Measurements from ENCODE around the gene TRMT2A.

TRMT2A gene

GRCh38 chr22:20107951-20108756 is 8.9 kb downstream of the TRMT2A start:
- in situ Hi-C loops (cut with HindIII; ENCODE audit: low sequenced_read_pairs) = no loop called here

- in situ Hi-C loops (cut with HindIII; ENCODE audit: low sequenced_read_pairs) = no loop called here
Observed at GRCh38 chr22:20107471-20107901, 9.5 kb downstream of the TRMT2A start.

- in situ Hi-C loops (cut with HindIII; ENCODE audit: low sequenced_read_pairs) = no loop called here
Observed at GRCh38 chr22:20106849-20107237, 10.2 kb downstream of the TRMT2A start.

- in situ Hi-C loops (cut with HindIII; ENCODE audit: low sequenced_read_pairs) = no loop called here
Observed at GRCh38 chr22:20106205-20106848, 10.7 kb downstream of the TRMT2A start.

- in situ Hi-C loops (cut with HindIII; ENCODE audit: low sequenced_read_pairs) = no loop called here
Observed at GRCh38 chr22:20105456-20106204, 11.4 kb downstream of the TRMT2A start.

- in situ Hi-C loops (cut with HindIII; ENCODE audit: low sequenced_read_pairs) = no loop called here
Observed at GRCh38 chr22:20102203-20102780, 14.7 kb downstream of the TRMT2A start.

GRCh38 chr22:20101638-20102037 is 15.4 kb downstream of the TRMT2A start:
- in situ Hi-C loops (cut with HindIII; ENCODE audit: low sequenced_read_pairs) = no loop called here

GRCh38 chr22:20099099-20099711 is 17.8 kb downstream of the TRMT2A start:
- in situ Hi-C loops (cut with HindIII; ENCODE audit: low sequenced_read_pairs) = no loop called here

- in situ Hi-C loops (cut with HindIII; ENCODE audit: low sequenced_read_pairs) = no loop called here
Observed at GRCh38 chr22:20096574-20097420, 20.2 kb downstream of the TRMT2A start.

GRCh38 chr22:20095521-20095920 is 21.5 kb downstream of the TRMT2A start:
- in situ Hi-C loops (cut with HindIII; ENCODE audit: low sequenced_read_pairs) = no loop called here

- in situ Hi-C loops (cut with HindIII; ENCODE audit: low sequenced_read_pairs) = no loop called here
Observed at GRCh38 chr22:20094197-20094807, 22.7 kb downstream of the TRMT2A start.

- in situ Hi-C loops (cut with HindIII; ENCODE audit: low sequenced_read_pairs) = no loop called here
Observed at GRCh38 chr22:20093418-20094196, 23.4 kb downstream of the TRMT2A start.

- in situ Hi-C loops (cut with HindIII; ENCODE audit: low sequenced_read_pairs) = no loop called here
Observed at GRCh38 chr22:20092477-20092854, 24.6 kb downstream of the TRMT2A start.

GRCh38 chr22:20091690-20092476 is 25.1 kb downstream of the TRMT2A start:
- in situ Hi-C loops (cut with HindIII; ENCODE audit: low sequenced_read_pairs) = no loop called here

- in situ Hi-C loops (cut with HindIII; ENCODE audit: low sequenced_read_pairs) = no loop called here
Observed at GRCh38 chr22:20090730-20091240, 26.2 kb downstream of the TRMT2A start.

- in situ Hi-C loops (cut with HindIII; ENCODE audit: low sequenced_read_pairs) = no loop called here
Observed at GRCh38 chr22:20089977-20090729, 26.9 kb downstream of the TRMT2A start.

Data from endothelial cell of hepatic sinusoid (primary cell).